Measurements from ENCODE around the gene NOVA2. TPM values are rescaled to one million over a fixed set of nuclear protein-coding genes. Genes with fewer than 3 reads are reported as not detected.

The NOVA2 gene
- total RNA-seq, 1 experiment from 2014 or later, result 11.3 TPM

GRCh38 chr19:45901432-45901911 is 72.2 kb downstream of the NOVA2 start (continued):
- no peak for TF ChIP-seq CTCF (IDR thresholded peaks at IDR 0.05)
- TF ChIP-seq AR (CRISPR knock-in tag; IDR thresholded peaks at IDR 0.05), result no peak
- peak; percentile 54; the same call in 1 of the 2 replicates for TF ChIP-seq MAX (CRISPR knock-in tag; IDR thresholded peaks at IDR 0.05)
- TF ChIP-seq MXD4 (CRISPR knock-in tag; IDR thresholded peaks at IDR 0.05; ENCODE audit: borderline replicate concordance), result no peak
- no peak for TF ChIP-seq AFF4 (CRISPR knock-in tag; IDR thresholded peaks at IDR 0.05; ENCODE audit: borderline replicate concordance)
- TF ChIP-seq ARID4B (CRISPR knock-in tag; IDR thresholded peaks at IDR 0.05; ENCODE audit: borderline replicate concordance), result no peak
- no peak for TF ChIP-seq E2F1 (CRISPR knock-in tag; IDR thresholded peaks at IDR 0.05)
- TF ChIP-seq MLX (CRISPR knock-in tag; IDR thresholded peaks at IDR 0.05), result no peak
- TF ChIP-seq IRF2 (CRISPR knock-in tag; IDR thresholded peaks at IDR 0.05; ENCODE audit: borderline replicate concordance, low read depth), result no peak
